ENCODE results near the gene PGLYRP1. TPM values are rescaled to one million over a fixed set of nuclear protein-coding genes. Genes with fewer than 3 reads are reported as not detected.

PGLYRP1 gene
- total RNA-seq, 4 donors from 2014 or later = not detected

GRCh38 chr19:46042252-46042883 is 19.5 kb upstream of the PGLYRP1 start:
- ATAC-seq (ENCODE audit: low FRiP score) = no peak
- DNase-seq (ENCODE audit: low spot score) = no peak
- TF ChIP-seq CTCF (IDR thresholded peaks at IDR 0.05) = no peak

GRCh38 chr19:46040952-46041500 is 18.2 kb upstream of the PGLYRP1 start, which contains the start of gene IGFL4:
Gene IGFL4, minus strand, starts transcription at chr19:46041002. Its CDS starts 40 bp downstream, at chr19:46040962.
- no peak for DNase-seq (ENCODE audit: low spot score)
- no peak for ATAC-seq (ENCODE audit: low FRiP score)
- no peak for TF ChIP-seq CTCF (IDR thresholded peaks at IDR 0.05)

GRCh38 chr19:46040125-46040524 is 17.3 kb upstream of the PGLYRP1 start:
- DNase-seq (ENCODE audit: low spot score) (no peak), ATAC-seq (ENCODE audit: low FRiP score) (no peak)
- no peak for TF ChIP-seq CTCF (IDR thresholded peaks at IDR 0.05)

GRCh38 chr19:46036744-46037128 is 13.9 kb upstream of the PGLYRP1 start:
- ATAC-seq (ENCODE audit: low FRiP score) (no peak), DNase-seq (ENCODE audit: low spot score) (no peak)
- TF ChIP-seq CTCF (IDR thresholded peaks at IDR 0.05) = no peak

GRCh38 chr19:46035986-46036743 is 13.3 kb upstream of the PGLYRP1 start:
- DNase-seq (ENCODE audit: low spot score) = no peak
- TF ChIP-seq CTCF (IDR thresholded peaks at IDR 0.05) = no peak
- no peak for ATAC-seq (ENCODE audit: low FRiP score)

GRCh38 chr19:46035546-46035945 is 12.7 kb upstream of the PGLYRP1 start:
- ATAC-seq (ENCODE audit: low FRiP score) = no peak
- DNase-seq (ENCODE audit: low spot score) = no peak
- no peak for TF ChIP-seq CTCF (IDR thresholded peaks at IDR 0.05)
